SK-N-SH treated with all-trans-retinoic acid at 6 μM for 48 hours (cell line): ENCODE measurements around the gene FAM184A.

Source experiments
- ATAC-seq: fragments of 200-7000 bp; cut with Tn5 transposase; 3 replicates; pipeline ENCODE4 v1.9.1; 2020; ENCODE audit warnings: mild to moderate bottlenecking, moderate library complexity
- ARNTL ChIP-seq: fragments of 450-650 bp; formaldehyde crosslinking; IDR thresholded peaks from 2 replicates; pipeline ENCODE4 v1.5.0; 2020; ENCODE audit warnings: low read depth, mild to moderate bottlenecking, moderate library complexity, borderline replicate concordance
- BACH2 ChIP-seq: fragments of 250-450 bp; sonication (Bioruptor Pico); IDR thresholded peaks from 2 replicates; pipeline ENCODE4 v1.9.0; 2021; ENCODE audit warnings: mild to moderate bottlenecking, borderline replicate concordance
- CREB5 ChIP-seq: fragments of 250-450 bp; sonication (Bioruptor Pico); IDR thresholded peaks from 2 replicates; pipeline ENCODE4 v1.5.1; 2020; ENCODE audit warnings: low read depth, mild to moderate bottlenecking, moderate library complexity
- CSDC2 ChIP-seq: fragments of 250-450 bp; sonication (Bioruptor Pico); IDR thresholded peaks from 2 replicates; pipeline ENCODE4 v1.5.0; 2020; ENCODE audit warnings: mild to moderate bottlenecking, moderate library complexity
- CSRNP3 ChIP-seq: fragments of 250-450 bp; sonication (Bioruptor Pico); IDR thresholded peaks from 2 replicates; pipeline ENCODE4 v1.5.1; 2021; ENCODE audit warnings: mild to moderate bottlenecking, moderate library complexity
- ESRRG ChIP-seq: fragments of 250-450 bp; sonication (Bioruptor Pico); IDR thresholded peaks from 2 replicates; pipeline ENCODE4 v1.6.1; 2021; ENCODE audit warnings: mild to moderate bottlenecking
- GLIS3 ChIP-seq: fragments of 250-450 bp; sonication (Bioruptor Pico); IDR thresholded peaks from 2 replicates; pipeline ENCODE4 v1.5.0; 2020; ENCODE audit warnings: mild to moderate bottlenecking, moderate library complexity
- ISL1 ChIP-seq: fragments of 250-450 bp; sonication (Bioruptor Pico); IDR thresholded peaks from 2 replicates; pipeline ENCODE4 v2.1.2; 2022; ENCODE audit warnings: mild to moderate bottlenecking, moderate library complexity
- OSR1 ChIP-seq: fragments of 250-450 bp; sonication (Bioruptor Pico); IDR thresholded peaks from 2 replicates; pipeline ENCODE4 v1.8.0; 2022; ENCODE audit warnings: moderate library complexity, mild to moderate bottlenecking, inconsistent platforms
- PPARA ChIP-seq: fragments of 250-450 bp; sonication (Bioruptor Pico); IDR thresholded peaks from 2 replicates; pipeline ENCODE4 v1.5.0; 2020; ENCODE audit warnings: mild to moderate bottlenecking, borderline replicate concordance
- RARB ChIP-seq: fragments of 250-450 bp; sonication (Bioruptor Pico); IDR thresholded peaks from 2 replicates; pipeline ENCODE4 v1.8.0; 2021; ENCODE audit warnings: mild to moderate bottlenecking, moderate library complexity
- SNAI2 ChIP-seq: fragments of 250-450 bp; sonication (Bioruptor Pico); IDR thresholded peaks from 2 replicates; pipeline ENCODE4 v1.5.0; 2020; ENCODE audit warnings: mild to moderate bottlenecking, moderate library complexity
- TCF4 ChIP-seq: fragments of 250-450 bp; sonication (Bioruptor Pico); IDR thresholded peaks from 2 replicates; pipeline ENCODE4 v1.8.0; 2021; ENCODE audit warnings: mild to moderate bottlenecking, moderate library complexity, borderline replicate concordance
- TOX ChIP-seq: fragments of 250-450 bp; sonication (Bioruptor Pico); IDR thresholded peaks from 2 replicates; pipeline ENCODE4 v1.8.0; 2021; ENCODE audit warnings: mild to moderate bottlenecking, moderate library complexity, borderline replicate concordance
- TSHZ2 ChIP-seq: fragments of 250-450 bp; sonication (Bioruptor Pico); IDR thresholded peaks from 2 replicates; pipeline ENCODE4 v1.5.0; 2020; ENCODE audit warnings: mild to moderate bottlenecking, moderate library complexity
- ZC3H10 ChIP-seq: fragments of 250-450 bp; sonication (Bioruptor Pico); IDR thresholded peaks from 2 replicates; pipeline ENCODE4 v1.5.1; 2021; ENCODE audit warnings: mild to moderate bottlenecking, moderate library complexity
- ZFP3 ChIP-seq: fragments of 250-450 bp; sonication (Bioruptor Pico); IDR thresholded peaks from 2 replicates; pipeline ENCODE4 v1.5.0; 2020; ENCODE audit warnings: mild to moderate bottlenecking, moderate library complexity
- ZNF70 ChIP-seq: fragments of 450-650 bp; formaldehyde crosslinking; IDR thresholded peaks from 2 replicates; pipeline ENCODE4 v1.5.0; 2020; ENCODE audit warnings: mild to moderate bottlenecking, moderate library complexity
- ZNF8 ChIP-seq: fragments of 450-650 bp; formaldehyde crosslinking; IDR thresholded peaks from 2 replicates; pipeline ENCODE4 v1.5.0; 2020; ENCODE audit warnings: mild to moderate bottlenecking, moderate library complexity
- TF ChIP-seq, protein P1 (sequence below): fragments of 250-450 bp; sonication (Bioruptor Pico); IDR thresholded peaks from 2 replicates; pipeline ENCODE4 v1.8.0; 2020; ENCODE audit warnings: mild to moderate bottlenecking, moderate library complexity, borderline replicate concordance
- TF ChIP-seq, protein P2 (sequence below): fragments of 250-450 bp; sonication (Bioruptor Pico); IDR thresholded peaks from 2 replicates; pipeline ENCODE4 v1.8.0; 2021; ENCODE audit warnings: low read depth, mild to moderate bottlenecking, moderate library complexity, borderline replicate concordance

The FAM184A gene

GRCh38 chr6:119052987-119053386 lies 25.5 kb downstream of the FAM184A start:
- TF ChIP-seq BACH2 (CRISPR knock-in tag) (no peak), CSRNP3 (CRISPR knock-in tag) (no peak), SNAI2 (CRISPR knock-in tag) (no peak), ZNF8 (CRISPR knock-in tag) (no peak), TOX (CRISPR knock-in tag) (no peak), OSR1 (CRISPR knock-in tag) (no peak), TCF4 (CRISPR knock-in tag) (no peak), CREB5 (no peak), ARNTL (no peak), CSDC2 (no peak), ZNF70 (CRISPR knock-in tag) (no peak), TSHZ2 (CRISPR knock-in tag) (no peak), RARB (CRISPR knock-in tag) (no peak), ISL1 (no peak), ESRRG (CRISPR knock-in tag) (no peak), PPARA (CRISPR knock-in tag) (no peak), ZC3H10 (CRISPR knock-in tag) (no peak)
- TF ChIP-seq, protein P1, sequence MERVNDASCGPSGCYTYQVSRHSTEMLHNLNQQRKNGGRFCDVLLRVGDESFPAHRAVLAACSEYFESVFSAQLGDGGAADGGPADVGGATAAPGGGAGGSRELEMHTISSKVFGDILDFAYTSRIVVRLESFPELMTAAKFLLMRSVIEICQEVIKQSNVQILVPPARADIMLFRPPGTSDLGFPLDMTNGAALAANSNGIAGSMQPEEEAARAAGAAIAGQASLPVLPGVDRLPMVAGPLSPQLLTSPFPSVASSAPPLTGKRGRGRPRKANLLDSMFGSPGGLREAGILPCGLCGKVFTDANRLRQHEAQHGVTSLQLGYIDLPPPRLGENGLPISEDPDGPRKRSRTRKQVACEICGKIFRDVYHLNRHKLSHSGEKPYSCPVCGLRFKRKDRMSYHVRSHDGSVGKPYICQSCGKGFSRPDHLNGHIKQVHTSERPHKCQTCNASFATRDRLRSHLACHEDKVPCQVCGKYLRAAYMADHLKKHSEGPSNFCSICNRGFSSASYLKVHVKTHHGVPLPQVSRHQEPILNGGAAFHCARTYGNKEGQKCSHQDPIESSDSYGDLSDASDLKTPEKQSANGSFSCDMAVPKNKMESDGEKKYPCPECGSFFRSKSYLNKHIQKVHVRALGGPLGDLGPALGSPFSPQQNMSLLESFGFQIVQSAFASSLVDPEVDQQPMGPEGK (CRISPR knock-in tag), result no peak
- TF ChIP-seq, protein P2, sequence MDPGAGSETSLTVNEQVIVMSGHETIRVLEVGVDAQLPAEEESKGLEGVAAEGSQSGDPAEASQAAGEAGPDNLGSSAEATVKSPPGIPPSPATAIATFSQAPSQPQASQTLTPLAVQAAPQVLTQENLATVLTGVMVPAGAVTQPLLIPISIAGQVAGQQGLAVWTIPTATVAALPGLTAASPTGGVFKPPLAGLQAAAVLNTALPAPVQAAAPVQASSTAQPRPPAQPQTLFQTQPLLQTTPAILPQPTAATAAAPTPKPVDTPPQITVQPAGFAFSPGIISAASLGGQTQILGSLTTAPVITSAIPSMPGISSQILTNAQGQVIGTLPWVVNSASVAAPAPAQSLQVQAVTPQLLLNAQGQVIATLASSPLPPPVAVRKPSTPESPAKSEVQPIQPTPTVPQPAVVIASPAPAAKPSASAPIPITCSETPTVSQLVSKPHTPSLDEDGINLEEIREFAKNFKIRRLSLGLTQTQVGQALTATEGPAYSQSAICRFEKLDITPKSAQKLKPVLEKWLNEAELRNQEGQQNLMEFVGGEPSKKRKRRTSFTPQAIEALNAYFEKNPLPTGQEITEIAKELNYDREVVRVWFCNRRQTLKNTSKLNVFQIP, result no peak
- ATAC-seq, result no peak

GRCh38 chr6:119052292-119052889 lies 26.1 kb downstream of the FAM184A start:
- TF ChIP-seq TOX (CRISPR knock-in tag) (no peak), PPARA (CRISPR knock-in tag) (no peak), ZFP3 (CRISPR knock-in tag) (no peak), ISL1 (no peak), CSRNP3 (CRISPR knock-in tag) (no peak), OSR1 (CRISPR knock-in tag) (no peak), GLIS3 (CRISPR knock-in tag) (no peak), CREB5 (no peak), ZC3H10 (CRISPR knock-in tag) (no peak), ESRRG (CRISPR knock-in tag) (no peak)
- TF ChIP-seq, all 23 proteins: peak for 0
- ATAC-seq, result no peak
